ENCODE results near the gene ACTN2.

ACTN2 gene

DNA sequence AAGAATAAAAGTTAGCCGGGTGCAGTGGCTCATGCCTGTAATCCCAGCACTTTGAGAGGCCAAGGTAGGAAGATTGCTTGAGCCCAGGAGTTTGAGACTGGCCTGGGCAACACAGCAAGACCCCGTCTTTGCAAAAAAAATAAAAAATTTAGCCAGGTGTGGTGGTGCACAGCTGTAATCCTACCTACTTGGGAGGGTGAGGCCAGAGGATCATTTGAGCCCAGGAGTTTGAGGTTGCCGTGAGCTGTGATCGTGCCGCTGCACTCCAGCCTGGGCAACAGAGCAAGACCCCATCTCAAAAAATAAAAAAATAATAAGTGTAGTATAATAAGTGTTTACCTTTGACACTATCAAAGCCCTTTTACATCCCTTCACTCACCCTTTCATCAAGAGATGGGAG, 5.0 kb downstream of the ACTN2 start:
- DNase-seq (ENCODE audit: low read depth, low spot score) = no peak

DNA sequence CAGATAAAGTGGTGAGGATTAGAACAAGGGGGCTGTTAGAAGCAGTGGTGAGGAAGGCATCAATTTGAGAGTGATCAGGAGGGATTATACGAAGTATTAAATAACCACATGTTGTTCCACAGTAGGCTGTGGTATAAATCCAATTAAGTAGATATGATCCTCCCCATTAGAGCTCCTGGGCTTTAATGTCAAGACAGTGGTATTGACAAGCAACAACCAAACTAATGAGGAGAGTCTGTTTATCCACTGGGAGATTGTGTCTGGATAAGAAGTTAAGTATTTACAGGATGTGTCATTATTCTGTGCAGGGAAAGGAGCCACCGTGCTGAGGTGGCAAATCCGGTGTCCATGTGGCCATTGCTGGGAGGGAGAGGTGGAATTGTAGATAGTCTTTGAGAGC, 5.8 kb downstream of the ACTN2 start:
- DNase-seq (ENCODE audit: low read depth, low spot score) = no peak

DNA sequence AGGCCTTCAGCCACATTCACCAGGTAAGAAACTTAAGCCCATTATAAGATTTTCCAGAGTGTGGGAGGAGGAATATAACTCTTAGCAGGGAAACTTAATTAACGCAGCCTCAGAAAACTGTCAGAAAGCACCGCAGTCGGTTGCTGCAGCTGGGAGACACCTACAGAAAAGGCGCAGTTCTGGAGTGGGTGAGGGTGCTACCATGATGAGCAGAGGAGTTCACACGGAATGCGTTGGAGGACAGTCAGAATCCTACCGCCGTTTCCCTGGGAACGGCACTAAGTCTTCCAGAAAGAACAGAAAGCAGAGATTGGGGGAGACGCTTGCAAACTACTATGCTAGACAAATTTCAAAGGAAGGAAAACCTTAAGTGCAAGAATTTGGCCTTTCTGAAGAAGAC, 6.4 kb downstream of the ACTN2 start:
- no peak for DNase-seq (ENCODE audit: low read depth, low spot score)

DNA sequence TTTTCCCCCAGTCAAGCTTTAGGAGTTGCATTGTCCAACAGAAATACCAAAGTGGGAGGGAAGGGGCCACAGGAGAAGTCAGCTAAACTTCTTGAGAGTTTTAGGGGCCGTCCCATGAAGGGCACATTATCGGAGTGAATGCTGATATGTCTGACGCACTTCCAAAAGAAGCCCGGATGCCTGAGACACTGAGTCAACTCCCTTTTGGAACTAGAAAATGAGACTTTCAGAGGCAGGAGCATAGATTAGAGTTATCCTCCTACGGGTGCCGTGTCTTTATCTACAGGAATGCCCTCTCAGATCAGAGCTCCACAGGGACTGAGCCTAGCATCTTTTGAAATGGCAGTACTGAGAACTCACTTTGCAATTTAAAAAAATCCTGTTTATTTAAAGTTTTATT, 13.1 kb downstream of the ACTN2 start:
- DNase-seq (ENCODE audit: low read depth, low spot score) = no peak

DNA sequence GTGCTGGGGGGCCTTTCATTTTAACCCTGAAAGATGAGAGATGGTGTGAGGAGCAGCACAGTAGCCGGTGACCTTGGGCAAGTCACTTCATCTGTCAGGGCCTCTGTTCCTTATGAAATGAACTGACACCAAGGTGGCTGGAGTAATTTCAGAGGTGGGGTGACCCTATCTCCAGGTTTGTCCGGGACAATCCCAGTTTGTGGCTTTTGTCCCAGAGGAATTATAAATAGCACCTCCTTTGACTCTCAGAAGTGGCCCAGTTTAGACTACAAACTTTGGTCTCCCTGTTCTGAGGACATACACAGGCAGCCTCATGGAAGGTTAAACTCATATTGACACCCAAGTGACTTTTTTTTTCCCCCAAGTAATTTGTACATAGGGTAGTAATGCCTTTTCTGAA, 14.6 kb downstream of the ACTN2 start:
- DNase-seq (ENCODE audit: low read depth, low spot score) = no peak

DNA sequence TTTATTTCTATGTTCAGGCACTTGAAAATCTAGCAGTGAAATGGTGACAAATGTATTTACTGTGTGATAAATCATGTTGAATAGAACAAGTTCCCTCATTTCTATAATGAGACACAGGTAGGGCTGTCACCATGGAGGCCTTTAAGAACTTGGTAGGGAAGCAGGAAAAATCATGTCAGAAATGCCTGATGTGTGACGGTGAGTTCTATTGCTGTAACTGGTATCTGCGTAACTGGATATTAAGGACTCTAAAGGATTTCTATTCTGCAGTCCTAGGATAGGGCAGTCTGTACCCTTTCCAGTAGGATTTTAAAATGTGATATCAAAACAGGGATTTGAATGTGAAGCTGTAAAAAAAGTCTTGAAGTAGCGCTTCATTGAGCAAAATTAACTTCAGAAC, 15.5 kb downstream of the ACTN2 start:
- no peak for DNase-seq (ENCODE audit: low read depth, low spot score)

DNA sequence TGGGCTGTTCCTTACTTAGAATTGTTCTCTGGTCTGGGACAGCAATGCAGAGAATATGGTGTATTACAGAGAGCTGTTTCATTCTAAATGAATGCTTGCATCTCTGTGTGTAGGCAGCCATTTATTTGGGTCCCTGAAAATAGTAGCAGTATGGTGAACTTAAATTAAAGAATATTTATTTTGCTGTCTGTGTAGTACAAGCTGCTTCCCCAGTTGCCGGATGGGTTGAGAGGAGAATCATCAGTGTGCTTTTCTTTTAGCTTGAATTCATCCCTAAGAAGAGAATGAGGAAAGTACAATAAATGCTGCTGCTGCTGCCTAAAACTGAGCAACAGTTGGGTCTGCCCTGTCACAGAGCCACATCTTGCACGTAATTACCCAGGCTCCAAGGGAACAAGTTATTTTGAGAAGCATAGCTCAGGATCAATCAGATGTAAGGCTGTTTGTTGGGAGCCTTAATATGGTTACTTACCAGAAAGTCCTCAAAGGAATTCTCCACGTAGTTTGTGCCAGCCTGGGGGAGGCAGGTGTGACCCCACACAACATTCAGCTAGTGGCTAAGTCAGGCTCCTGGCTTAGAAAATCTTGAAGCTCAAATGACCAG, 16.6 kb downstream of the ACTN2 start:
- DNase-seq (ENCODE audit: low read depth, low spot score) = no peak

DNA sequence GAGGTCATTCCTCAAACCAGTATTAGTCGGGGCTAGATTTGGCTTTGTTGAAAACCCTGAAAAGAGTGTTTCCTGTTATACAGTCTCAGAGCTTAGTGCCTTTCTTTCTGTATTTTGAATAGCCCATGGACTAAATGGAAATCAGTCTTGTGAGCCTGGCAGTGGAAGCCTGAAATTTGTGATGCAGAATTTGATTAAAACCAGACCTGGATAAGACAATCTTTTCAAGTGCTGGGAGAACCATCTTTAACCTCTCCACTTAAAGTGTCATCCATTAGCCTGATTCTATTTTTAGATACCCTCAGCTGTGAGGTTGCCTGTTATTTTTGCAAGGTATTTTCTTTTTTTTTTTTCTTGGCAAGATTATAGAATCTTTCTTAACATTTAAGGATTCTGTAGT, 19.5 kb downstream of the ACTN2 start:
- DNase-seq (ENCODE audit: low read depth, low spot score) = no peak

DNA sequence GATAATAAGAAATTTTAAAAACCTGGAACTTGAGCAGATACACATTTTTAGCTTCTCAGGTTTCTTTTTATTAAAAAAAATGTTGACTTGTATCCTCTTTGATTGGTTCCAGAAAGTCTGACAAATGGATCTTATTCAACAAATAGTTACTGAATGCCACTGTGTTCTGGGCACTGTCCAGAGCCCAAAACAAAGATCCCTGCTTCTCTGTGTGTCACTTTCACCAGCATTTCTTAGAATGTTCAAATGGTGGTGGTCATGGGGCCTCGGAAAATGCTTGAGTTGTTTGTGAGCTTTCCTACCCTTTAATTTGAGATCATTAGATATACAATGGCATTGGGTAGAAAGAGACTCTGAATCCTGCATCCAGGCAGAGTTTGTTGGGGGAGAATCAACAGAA, 19.9 kb downstream of the ACTN2 start:
- DNase-seq (ENCODE audit: low read depth, low spot score) = no peak

DNA sequence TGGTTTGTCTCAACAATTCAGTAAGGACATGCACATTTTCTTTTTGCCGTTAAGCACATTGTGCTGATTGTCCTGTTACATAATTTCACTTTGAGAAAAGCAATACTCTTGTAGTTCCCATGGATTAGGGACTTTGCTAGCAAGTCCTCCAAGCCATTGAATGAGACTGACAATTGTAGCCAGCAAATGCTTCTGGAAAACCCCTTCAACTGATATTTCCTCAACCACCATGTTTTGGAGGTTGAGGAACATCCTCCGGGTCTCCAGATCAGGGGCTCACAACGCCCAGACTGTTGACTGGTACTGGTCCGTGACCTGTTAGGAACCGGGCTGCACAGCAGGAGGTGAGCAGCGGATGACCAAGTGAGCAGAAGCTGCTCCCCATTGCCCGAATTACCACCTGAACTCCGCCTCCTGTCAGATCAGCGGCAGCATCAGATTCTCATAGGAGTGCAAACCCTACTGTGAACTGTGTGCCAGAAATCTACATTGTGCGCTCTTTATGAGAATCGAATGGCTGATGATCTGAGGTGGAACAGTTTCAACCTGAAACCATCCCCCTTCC, 24.1 kb downstream of the ACTN2 start:
- DNase-seq (ENCODE audit: low read depth, low spot score) = no peak

DNA sequence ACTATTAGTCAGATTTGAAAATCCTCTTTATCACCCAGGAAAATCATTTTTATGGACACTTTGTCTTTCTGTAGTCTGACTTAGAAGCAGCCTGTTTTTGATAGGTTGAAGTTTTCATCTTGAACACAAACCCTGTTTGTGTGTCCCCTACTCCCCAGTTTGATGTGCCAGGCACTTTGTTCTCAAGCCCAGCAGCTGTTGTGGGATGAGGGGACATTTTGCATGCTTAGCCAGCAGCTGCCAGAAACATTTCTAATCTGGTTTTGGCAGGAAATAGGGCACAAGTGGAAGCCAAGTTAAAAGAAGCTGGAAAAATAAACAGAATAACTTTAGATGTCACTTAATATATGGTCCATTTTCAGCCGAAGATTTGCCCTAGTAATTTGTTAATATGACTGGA, 29.9 kb downstream of the ACTN2 start:
- no peak for DNase-seq (ENCODE audit: low read depth, low spot score)

DNA sequence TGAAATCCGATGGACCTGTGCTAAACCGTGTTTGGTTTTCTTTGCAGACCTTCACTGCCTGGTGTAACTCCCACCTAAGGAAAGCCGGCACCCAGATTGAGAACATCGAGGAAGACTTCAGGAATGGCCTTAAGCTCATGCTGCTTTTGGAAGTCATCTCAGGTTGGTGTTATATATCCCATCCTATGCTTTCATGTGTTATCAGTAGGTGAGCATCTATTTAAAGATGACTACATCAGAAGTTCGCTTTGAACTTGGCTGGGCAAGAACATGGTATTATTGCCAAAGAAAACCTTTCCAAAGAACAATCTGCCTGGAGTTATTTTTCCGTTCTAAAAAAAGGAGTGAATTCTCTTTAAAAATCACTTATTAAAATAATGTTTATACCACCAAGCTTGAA, 31.5 kb downstream of the ACTN2 start:
- no peak for DNase-seq (ENCODE audit: low read depth, low spot score)

DNA sequence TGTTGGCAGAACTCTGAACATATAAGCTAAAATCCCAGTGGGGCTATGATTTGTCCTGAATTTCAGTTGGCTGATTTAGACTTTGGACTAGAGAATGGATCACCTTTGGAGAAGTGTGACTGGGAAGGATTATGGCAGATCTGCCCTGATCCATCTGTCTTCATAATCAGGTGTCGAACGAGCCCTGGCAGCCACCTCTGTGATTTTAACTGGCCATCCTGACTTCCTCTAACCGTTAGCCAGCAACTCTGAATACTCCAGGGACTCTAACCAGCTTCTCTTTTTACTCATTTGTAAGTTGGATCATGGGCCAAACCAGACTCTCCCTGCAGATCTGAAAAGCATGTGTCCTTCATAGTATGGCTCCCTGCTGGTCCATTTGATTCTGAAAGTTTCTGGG, 32.0 kb downstream of the ACTN2 start:
- DNase-seq (ENCODE audit: low read depth, low spot score) = no peak

DNA sequence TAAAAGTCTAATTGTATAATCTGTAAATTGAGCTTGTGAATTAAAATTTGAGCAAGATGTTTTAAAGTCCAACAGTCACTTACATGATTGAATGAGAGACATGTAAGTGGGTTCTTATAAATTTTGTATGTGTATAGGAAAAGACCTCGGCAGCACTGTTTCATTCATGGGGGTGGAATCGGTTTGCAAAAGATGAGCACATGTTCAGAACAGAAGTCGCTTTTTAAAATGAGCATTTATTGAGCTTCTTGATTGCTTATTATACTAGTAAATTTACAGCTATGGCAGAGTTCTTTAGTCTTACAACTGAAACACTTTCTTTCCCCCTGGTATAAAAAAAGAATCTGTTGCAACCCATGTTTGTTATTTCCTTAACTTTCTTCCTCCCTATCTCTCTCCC, 33.9 kb downstream of the ACTN2 start:
- no peak for DNase-seq (ENCODE audit: low read depth, low spot score)

DNA sequence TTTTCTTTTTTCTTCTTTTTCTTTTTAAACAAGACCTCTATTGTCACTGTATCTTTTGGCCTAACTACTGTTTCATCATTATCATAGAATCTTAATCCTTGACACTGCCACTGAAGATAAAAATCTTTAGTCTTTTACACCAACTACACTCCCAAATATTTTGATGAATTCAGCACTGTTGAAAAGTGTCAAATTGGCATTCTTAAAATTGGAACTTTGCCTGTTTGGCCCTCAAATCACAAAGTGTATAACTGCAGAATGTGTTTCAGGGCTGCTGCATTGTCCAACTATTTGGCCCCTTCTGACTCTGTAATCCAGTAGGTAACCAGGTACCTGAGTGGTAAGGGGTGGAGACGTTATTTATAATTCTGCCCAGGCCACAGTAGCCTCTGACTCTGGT, 34.3 kb downstream of the ACTN2 start:
- DNase-seq (ENCODE audit: low read depth, low spot score) = no peak

DNA sequence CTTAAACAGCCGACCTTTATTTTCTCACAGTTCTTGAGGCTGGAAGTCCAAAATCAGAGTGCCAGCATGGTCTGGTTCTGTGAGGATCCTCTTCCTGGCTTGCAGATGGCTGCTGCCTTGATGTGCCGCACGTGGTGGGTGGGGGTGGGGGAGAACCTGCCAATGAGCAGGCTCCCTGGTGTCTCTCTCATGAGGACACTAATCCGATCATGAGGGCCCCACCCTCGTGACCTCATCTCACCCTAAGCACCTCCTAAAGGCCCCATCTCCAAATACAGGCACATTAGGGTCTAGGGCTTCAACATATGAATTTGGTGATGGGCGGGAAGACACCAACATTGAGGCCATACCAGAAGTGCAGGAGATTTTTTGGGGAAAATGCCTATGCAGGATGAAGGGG, 37.8 kb downstream of the ACTN2 start:
- no peak for DNase-seq (ENCODE audit: low read depth, low spot score)

DNA sequence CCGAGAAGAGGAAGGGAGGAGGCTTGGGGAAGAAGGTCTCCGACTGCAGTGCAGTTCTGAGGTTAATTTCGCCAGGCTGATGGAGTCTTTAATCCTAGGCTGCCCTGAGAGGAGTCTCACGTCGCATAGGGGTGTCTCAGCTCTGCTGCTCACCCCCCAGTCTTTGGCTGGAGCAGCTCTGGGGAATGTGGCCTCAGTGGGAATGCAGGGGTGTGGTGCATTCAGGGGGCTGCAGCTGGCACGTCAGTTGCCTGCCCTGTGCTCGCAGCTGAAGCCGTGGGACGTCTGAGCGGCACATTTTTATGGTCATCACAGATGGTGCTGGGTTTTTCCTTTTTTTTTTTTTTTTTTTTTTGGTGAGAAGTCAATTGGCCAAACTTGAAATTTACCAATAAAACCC, 38.2 kb downstream of the ACTN2 start:
- DNase-seq (ENCODE audit: low read depth, low spot score) = no peak

DNA sequence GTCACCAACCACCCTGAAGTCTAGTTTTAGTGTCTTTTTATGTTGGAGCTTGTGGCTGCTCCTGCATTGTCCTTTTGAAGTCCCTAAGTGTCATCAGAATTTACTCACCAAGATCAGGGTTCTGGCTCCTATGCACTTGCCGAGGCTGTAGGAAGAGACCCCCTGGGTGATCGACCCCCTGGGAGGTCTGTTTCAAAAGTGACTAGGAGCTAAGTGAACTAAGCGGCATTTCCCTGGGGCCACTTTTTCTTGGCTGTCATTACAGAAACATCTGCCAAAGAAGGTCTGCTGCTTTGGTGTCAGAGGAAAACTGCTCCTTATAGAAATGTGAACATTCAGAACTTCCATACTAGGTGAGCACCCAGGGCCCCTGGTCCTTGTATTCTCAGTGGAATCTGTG, 39.4 kb downstream of the ACTN2 start:
- DNase-seq (ENCODE audit: low read depth, low spot score) = no peak

DNA sequence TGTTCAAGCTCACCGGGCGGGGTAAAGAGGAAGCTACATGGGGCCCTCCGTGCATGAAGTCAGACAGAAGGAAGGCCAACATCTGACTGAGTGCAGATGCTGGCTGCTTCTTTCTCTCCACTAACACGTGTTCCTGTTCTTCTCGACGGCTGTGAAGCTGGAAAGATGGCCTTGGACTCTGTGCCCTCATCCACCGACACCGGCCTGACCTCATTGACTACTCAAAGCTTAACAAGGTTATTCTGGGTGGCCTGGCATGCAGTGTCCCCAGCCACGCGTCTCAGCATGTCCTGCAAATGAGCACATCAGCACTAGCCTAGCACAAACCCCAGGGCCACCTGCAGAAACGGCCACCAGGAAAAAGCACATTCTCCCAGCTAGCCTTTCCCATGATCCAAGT, 41.2 kb downstream of the ACTN2 start:
- DNase-seq (ENCODE audit: low read depth, low spot score) = no peak

DNA sequence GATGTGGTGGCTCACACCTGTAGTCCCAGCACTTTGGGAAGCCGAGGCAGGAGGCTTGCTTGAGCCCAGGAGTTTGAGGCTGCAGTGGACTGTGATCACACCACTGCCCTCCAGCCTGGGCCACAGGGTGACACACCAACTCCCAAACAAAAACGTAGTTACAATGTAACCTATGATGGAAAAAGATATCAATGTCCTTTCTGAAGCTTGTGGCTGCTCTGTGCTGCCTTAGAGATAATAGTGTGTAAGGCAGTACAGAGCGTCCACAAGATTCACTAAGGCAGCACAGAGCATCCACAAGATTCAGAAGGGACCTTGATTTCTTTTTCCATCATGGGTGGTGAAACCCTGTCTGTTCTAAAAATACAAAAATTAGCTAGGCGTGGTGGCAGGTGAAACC, 42.5 kb downstream of the ACTN2 start:
- DNase-seq (ENCODE audit: low read depth, low spot score) = no peak

DNA sequence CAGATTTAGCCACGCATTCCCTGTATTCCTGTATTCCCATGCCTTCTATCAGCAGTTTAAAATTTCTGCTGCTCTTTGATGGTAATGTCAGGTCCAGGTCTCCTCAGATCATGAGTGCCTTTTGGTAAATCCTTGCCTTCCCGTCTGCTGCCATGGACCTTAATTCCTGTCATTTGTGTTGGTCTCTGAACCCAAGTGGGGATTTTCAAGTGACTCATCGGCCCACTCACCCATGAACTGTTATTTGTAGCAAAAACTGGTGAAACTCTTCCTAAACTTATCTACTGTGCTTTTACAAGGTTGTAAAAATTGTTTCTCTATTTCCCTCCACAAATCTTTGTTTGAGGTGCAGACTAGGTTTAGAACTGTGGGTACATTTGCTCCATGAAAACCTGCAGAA, 47.4 kb downstream of the ACTN2 start:
- DNase-seq (ENCODE audit: low read depth, low spot score) = no peak

DNA sequence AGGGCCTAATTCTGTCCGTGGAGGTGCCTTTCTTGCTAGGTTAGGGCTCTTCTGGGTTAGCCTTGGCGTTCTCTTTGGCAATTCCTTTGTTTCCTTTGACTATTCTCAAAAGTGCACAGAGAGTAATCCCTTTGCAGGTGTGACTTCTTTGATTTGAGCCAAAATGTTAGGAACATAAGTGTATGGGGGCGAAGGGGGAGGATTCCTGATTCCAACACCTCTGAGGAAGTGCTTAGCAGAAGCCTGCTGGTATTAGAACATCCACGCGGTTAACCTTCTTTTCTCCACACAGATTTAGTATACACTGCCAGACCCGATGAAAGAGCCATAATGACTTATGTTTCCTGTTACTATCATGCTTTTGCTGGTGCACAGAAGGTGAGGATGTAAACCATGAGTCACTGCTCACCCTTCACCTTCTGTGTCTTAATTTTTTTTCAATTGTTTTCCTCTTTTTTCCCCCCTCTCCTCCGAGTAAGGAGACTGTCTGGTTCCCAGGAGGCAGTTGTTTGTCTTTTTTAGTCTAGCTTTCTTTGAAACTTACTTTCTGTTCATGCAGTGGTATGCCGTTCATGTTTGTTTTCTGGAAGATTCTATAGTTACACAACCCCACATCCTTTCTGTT, 48.0 kb downstream of the ACTN2 start:
- no peak for DNase-seq (ENCODE audit: low read depth, low spot score)

DNA sequence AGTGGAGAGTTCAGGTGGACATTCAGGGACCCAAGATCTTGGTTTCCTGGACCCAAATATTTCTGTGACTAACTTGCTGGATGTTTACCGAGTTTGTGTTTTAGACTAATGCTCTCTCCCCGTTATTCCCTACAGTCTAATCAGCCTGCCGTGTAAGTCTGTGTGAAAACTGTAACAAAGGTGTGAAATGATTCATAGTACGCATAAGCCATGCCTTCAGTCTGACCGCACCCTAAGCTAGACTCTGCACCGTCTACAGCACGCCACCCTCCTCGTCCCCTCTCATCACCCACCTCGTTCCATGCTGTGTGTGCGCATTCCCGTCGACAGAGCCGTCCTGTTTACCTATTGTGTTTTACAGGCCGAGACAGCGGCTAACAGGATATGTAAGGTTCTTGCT, 50.5 kb downstream of the ACTN2 start:
- DNase-seq (ENCODE audit: low read depth, low spot score) = no peak

DNA sequence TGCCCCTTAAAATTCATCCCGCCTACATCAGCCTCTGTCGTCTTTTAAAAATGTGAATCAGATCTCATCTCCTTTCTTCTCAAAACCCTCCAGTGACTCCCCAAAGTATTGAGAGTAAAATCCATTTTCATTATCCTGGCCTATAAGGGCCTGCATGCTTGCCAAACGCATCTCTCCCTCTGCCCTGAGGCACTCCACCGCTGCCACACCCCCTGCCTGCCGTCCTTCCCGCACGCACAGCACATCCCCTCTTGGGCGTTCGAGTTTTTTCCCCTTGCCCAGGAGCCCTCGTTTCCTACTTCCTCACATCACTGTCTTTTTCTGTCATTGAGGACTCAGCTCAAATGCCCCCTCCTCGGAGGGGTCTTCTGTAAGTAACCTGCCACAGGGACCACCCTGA, 55.5 kb downstream of the ACTN2 start:
- no peak for DNase-seq (ENCODE audit: low read depth, low spot score)
